PFSK-1 (cell line): Measurements from ENCODE around the gene SUZ12.

ENCODE experiments used
- POLR2AphosphoS5 ChIP-seq: IDR thresholded peaks from 2 replicates; pipeline ENCODE4 v1.6.1; 2012; ENCODE audit warnings: low read depth, mild to moderate bottlenecking, control low read depth, low read length, moderate library complexity
- REST ChIP-seq, 2 experiments: IDR thresholded peaks; 2 replicates each; pipeline versions ENCODE4 v1.6.1 to v1.8.0; 2011 to 2012; ENCODE audit warnings: low read depth in 2 of 2, low read length in 2 of 2, control low read depth in 1 of 2, inconsistent platforms in 1 of 2, mild to moderate bottlenecking in 1 of 2, moderate library complexity in 1 of 2; ENCODE audit not compliant: insufficient read depth in 1 of 2
- SIN3A ChIP-seq: IDR thresholded peaks from 2 replicates; pipeline ENCODE4 v1.6.1; 2012; ENCODE audit warnings: mild to moderate bottlenecking, low read length, moderate library complexity, borderline replicate concordance; ENCODE audit not compliant: insufficient read depth
- TAF1 ChIP-seq: IDR thresholded peaks from 2 replicates; pipeline ENCODE4 v1.6.1; 2012; ENCODE audit warnings: low read length, control low read depth, borderline replicate concordance; ENCODE audit not compliant: insufficient read depth

- TF ChIP-seq TAF1 (no peak), REST (IDR thresholded peaks at IDR 0.05; ENCODE audit: insufficient read depth in 1 of 2, low read depth in 2 of 2, low read length in 2 of 2) (no peak), SIN3A (no peak), POLR2AphosphoS5 (no peak)
These were observed 79.4 kb downstream of the SUZ12 start for GRCh38 chr17:32016231-32016630.
